HUDEP-2 (cell line): ENCODE results near the gene ZNF678.
A peak's percentile ranks its signal among the peaks of the same experiment; 100 is the strongest.
"Not testable (repeated sequence)": the region's sequence is repeated elsewhere in the genome, so short reads cannot be mapped to it uniquely, and the experiment has no call there.

Experiments
- DNase-seq, 76 experiments: peaks; one replicate each; lab custom pipeline; 2025; ENCODE audit not compliant: unreplicated experiment in 76 of 76; lab: John Stamatoyannopoulos, UW

ZNF678 gene

DNA sequence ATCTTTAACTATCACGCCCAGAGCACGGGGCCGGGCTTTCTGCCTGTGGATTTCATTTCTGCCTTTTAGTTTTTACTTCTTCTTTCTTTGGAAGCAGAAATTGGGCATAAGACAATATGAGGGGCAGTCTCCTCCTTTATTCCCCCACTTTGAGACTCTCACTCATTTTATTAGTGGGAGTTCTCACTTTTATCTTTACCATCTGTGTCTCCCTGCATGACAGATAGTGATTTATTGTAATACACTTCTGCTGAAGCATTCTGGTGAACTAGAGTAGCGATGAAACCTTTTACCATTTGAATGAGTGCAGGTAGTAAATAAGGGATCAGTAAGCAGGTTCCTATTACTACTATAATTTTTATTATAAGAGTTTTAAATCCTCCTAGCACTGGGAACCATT, 26.4 kb downstream of the ZNF678 start:
- DNase-seq: not testable (repeated sequence)

DNA sequence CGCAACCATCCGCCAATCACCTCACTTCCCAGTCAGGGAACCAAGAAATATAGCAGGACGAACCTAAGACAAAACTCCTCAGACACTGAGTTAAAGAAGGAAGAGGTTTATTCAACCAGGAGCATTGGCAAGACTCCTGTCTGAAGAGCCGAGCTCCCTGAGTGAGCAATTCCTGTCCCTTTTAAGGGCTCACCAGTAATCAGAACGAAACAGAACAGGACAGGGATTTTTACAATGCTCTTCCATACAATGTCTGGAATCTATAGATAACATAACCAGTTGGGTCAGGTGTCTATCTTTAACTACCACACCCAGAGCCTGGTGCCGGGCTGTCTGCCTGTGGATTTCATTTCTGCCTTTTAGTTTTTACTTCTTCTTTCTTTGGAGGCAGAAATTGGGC, 32.9 kb downstream of the ZNF678 start:
- peak in 7 of 76 experiments; percentile 2 to 15 (median 12) for DNase-seq

DNA sequence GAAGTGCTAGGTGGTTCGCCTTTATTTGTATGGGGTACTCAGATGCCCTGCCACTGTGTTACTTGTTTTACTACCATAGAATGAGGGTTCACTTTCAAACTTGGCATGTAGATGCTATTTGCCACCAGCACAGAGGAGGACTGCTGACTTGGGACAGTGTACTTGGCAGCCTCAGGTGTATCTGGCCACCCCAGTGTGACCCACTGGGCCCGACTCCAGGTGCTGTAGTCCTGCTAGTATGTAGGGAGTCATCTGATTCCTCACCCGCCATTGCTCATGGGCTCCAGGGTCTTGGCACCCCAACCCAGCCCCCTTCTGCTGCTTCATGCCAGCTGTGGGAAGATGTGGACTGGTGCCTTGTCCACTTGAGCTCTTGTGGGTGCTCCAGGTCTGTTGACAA, 40.0 kb downstream of the ZNF678 start:
- no peak for DNase-seq

DNA sequence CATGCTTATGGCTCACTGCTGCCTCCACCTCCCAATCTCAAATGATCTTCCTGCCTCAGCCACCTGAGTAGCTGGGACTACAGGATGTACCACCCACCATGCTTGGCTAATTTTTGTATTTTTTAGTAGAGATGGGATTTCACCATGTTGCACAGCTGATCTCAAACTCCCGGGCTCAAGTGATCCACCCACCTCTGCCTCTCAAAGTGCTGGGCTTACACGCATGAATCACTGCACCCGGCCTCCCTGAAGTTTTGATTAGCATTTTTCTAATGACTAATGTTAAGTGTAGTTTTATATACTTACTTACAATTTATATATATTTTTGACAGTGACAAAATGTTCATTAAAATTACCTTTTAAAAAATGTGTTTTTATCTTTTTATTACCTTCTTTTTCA, 41.1 kb downstream of the ZNF678 start:
- no peak for DNase-seq

DNA sequence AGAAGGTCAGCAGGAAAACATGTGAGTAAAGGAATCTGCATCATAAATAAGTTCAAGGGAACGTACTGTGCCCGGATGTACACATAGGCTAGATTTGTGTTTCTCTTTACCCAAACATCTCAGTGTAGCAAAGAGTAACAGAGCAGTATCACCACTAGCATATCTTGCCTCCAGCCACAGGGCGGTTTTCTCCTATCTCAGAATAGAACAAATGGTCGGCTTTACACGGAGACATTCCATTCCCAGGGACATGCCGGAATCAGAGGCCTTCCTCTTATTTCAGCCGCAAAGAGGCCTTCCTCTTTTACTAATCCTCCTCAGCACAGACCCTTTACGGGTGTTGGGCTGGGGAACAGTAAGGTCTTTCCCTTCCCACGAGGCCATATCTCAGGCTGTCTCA, 42.9 kb downstream of the ZNF678 start:
- not testable (repeated sequence) for DNase-seq

DNA sequence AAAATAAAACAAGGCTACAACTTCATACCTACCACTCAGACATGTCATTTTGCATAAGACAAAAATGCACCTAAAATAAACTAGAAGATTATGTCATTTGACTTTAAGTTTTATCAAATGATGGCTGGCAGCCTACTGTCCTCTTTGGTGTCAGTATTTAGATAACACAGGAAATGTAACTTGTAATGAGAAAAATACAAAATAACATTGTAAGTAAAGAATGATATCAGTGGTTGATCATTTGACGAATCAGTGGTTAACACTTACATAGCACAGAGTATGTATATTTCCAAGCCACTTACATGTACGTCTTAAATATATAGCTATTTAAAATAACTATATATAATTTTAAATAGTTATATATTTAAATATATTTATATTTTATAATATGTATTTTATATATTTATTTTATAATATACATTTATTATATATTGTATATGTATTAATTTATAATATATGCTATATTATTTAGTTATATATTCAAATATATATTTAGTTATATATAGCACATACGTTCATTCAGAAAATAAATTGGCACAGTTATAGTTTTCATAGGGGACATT, 44.1 kb downstream of the ZNF678 start:
- no peak for DNase-seq

DNA sequence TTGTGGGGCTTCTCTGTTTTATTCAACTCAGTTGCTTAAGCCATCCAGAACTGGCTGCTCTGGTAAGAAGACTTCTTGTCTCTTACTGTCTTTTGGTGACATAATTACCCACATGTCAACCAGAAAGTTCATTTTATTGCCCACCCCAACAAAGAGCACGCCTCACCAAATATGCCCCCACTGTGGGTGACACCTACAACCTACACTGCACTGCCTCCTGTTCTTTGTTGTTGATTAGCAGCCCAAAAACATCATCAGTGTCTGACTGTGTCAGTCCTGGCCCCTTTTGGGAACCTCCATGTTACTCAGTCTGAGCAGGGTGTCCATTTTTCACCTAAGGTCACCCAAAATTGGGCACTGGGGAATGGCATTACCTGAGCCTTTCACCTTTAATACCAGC, 49.3 kb downstream of the ZNF678 start:
- no peak for DNase-seq

DNA sequence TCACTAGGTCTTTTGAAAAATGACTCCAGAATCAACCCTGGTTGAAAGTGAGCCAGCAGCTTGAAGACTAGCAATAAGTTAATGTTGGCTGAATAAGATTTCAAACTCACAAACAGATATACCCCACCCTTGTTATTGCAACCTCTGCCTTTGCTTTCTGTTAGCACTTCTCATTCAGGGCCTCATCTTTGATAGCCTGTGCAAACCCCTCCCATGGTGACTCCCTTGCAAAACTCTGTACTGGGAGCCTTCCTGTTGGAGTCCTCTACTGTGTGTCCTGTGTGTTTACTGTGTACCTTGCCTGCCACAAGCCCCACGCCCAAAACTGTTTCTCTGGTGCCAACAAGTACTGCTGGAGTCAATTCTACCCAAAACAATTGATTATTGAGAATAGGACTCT, 50.2 kb downstream of the ZNF678 start:
- DNase-seq: no peak

DNA sequence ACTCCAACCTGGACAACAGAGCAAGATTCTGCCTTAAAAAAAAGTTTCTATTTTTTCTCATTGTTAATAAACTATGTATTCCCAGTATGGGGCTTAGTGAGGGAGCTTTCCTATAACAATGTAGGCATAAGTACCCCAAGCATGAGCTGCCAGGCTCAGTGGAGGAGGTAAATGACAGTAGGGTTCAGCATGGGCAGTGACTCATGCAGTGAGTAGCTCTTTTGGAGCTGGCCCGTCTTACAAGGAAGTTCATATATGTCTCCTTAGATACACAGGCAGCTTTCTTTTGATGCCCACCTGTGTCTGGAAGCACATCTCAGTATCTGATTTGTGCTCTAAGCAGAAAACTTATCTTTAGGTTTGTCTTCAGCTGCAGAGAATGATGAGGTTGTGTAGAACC, 57.9 kb downstream of the ZNF678 start:
- DNase-seq: no peak

DNA sequence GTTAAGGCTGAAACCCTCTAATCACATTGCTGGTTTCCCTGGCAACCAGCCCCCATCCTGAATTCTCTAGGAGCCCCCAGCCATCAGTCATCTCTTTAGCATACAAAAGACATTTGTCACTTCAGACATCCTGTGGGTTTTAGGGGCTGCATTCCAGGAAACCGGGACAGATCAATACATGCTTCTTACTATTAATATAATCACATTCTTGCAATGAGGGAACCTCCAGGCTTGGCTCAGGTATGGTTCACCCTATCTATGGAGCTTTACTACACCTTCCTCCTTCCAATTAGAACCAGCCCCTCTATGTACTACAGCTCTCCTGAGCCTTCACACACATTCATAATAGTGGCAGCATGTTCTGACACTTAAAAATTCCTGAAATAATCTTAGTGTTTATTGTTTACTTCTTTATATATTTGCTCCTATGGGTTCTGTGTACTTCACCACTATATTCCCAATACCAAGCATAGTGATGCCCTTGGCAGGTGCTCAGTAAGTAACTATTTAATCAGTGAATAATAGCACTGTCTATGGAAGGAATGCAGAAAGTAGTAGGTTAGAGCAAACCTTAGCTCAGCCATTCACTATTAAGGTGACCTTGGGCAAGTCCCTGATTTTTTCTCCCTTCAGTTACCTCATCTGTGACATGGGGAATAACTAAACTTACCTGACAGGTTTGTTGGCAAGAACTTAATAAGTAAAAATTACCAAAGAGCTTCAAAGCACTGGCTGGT, 59.6 kb downstream of the ZNF678 start:
- DNase-seq: no peak

DNA sequence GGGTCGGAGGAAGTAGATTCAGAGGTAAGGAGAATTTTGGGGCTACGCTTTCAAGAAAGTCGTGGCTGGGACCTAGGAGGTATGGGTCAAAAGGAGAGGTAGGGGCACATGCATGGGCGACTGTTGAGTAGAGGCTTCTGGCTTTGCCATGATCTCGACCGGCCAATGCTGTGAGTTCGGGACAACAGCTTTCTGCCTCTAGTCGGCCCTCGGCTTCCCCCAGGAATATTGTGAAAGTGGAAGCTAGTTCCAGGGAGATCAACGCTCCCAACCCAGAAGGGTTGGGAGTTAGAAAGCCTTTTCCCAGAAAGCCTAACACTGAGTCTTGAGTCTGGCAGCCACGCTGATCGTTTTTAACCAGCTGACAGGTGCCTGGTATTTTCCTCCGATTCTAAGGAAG, 69.0 kb downstream of the ZNF678 start:
- DNase-seq: no peak

DNA sequence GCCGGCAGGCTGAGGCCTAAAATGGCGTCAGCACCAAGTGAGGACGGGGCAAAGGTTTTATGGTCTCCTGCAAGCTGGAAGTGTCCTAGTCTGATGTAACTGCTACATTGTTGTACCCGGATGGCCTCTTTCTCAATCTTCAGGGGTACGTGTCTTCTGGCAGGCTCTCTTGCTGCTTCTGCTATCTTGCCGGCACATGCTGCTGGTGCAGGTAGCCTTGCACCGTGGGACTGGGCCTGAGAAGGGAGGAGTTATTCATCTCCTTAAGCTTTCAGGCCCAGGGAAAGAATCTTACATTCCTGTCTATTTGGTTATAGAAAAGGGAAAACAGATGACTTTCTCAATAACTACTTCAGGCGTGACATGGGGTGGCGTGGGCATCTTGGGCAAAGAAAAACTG, 72.2 kb downstream of the ZNF678 start:
- no peak for DNase-seq

DNA sequence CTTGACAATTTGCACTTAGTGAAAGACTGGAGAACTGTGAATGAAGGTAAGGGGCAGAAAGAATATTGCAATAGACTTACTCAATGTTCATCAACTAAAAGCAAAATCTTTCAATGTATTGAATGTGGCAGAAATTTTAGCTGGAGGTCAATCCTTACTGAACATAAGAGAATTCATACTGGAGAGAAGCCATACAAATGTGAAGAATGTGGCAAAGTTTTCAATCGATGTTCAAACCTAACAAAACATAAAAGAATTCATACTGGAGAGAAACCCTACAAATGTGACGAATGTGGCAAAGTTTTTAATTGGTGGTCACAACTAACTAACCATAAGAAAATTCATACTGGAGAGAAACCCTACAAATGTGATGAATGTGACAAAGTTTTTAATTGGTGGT, 91.1 kb downstream of the ZNF678 start:
- no peak for DNase-seq

DNA sequence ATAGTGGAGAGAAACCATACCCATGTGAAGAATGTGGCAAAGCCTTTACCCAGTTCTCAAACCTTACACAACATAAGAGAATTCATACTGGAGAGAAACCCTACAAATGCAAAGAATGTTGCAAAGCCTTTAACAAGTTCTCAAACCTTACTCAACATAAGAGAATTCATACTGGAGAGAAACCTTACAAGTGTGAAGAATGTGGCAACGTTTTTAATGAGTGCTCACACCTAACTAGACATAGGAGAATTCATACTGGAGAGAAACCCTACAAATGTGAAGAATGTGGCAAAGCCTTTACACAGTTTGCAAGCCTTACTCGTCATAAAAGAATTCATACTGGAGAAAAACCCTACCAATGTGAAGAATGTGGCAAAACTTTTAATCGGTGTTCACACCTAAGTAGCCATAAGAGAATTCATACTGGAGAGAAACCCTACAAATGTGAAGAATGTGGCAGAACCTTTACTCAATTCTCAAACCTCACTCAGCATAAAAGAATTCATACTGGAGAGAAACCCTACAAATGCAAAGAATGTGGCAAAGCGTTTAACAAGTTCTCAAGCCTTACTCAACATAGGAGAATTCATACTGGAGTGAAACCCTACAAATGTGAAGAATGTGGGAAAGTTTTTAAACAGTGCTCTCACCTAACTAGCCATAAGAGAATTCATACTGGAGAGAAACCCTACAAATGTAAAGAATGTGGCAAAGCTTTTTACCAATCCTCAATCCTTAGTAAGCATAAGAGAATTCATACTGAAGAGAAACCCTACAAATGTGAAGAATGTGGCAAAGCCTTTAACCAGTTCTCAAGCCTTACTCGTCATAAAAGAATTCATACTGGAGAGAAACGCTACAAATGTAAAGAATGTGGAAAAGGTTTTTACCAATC, 91.7 kb downstream of the ZNF678 start:
- DNase-seq: no peak

DNA sequence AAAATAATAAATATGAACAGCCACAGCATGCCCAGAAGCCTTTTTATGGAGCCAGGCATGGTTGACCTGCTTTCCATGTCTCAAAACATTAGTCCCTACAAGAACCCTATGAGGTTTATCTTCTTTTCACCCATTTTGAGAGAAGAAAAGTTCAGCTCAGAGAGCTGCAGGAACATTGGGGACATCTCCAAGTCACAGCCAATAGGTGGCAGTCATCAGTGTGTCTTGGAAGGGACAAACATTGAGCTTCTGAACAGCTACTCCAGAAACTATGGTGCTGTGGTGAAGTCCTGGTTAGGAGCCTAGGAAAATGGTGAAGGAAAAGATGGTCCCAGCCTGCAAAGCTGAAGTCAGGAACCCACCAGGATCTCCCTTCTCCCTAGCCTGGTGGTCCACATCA, 98.1 kb downstream of the ZNF678 start:
- no peak for DNase-seq

DNA sequence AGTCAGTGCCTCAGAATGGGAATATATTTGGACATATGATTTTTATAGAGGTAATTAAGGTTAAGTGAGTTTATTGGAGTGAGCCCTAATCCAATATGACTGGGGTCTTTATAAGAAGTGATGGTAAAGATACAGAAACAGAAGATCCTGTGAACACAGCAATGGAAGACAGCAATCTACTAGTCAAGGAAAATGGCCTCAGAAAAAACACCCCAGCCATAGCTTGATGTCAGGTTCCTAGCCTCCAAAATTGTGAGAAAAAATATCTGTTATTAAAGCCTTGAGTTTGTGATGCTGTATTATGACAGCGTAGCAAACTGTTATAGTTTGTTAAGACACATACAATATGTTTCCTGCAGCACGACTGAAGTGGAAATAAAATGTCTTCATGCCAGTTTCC, 99.6 kb downstream of the ZNF678 start:
- DNase-seq: no peak

DNA sequence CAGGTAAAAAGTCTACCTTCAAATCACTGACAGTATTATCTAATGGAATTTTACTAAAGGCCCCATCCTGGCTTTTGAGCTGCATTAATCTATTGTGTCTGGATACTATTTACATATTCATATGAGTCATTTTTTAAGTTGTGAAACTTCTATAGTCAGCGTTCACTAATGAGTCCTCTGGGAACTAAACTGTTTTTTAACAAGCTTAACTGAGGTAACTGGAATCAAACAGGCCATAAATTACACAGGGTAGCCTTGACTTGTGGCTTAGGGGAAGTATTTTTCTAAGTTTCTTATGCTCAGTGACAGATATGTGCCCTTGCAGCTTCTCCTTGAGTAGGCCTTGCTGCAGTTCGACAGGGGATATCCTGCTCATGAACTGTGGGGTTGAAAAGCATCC, 102.9 kb downstream of the ZNF678 start:
- no peak for DNase-seq

DNA sequence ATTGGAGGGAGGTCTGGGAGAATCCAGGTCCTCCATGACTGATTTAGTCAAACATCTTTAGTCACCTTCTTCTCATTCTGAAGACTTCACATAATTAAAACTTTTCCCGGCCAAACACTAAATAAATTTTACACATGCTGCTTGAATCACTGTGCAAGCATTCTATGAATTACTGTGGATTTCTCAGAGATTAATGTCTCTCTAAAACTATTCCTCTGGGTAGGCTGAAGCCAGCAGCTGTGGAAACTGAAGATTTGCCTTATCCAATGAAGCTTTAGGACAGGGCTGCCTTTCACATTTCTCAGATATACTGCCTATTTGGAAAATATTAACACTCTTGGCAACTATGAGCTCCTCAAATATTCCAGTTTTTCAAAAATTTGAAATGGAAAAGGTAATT, 110.1 kb downstream of the ZNF678 start:
- no peak for DNase-seq

DNA sequence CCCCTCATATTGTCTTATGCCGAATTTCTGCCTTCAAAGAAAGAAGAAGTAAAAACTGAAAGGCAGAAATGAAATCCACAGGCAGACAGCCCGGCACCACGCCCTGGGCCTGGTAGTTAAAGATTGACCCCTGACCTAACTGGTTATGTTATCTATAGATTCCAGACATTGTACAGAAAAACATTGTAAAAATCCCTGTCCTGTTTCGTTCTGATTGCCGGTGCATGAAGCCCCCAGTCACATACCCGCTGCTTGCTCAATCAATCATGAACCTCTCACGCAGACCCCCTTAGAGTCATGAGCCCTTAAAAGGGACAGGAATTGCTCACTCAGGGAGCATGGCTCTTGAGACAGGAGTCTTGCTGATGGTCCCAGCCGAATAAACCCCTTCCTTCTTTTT, 122.5 kb downstream of the ZNF678 start:
- DNase-seq: peak in 1 of 76 experiments; percentile 0

DNA sequence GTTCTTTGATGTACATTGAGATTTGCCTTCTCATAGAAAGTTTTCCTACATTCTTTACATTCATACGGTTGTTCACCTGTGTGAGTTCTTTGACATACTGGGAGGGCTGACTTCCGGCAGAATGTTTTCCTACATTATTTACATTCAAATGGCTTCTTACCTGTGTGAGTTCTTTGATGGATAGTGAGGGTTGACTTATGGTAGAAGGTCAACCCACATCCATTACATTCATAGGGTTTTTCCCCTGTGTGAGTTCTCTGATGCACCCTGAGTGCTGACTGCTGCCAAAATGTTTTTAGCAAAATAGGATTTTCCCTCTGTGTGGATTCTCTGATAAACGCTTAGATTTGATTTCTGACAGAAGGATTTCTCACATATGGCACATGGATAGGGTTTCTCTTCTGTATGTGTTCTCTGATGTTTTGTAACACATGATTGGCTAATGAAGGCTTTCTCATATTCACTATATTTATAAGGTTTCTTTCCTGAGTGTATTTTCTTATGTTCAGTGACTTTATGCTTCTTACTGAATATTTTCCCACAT, 134.0 kb downstream of the ZNF678 start:
- DNase-seq: no peak

DNA sequence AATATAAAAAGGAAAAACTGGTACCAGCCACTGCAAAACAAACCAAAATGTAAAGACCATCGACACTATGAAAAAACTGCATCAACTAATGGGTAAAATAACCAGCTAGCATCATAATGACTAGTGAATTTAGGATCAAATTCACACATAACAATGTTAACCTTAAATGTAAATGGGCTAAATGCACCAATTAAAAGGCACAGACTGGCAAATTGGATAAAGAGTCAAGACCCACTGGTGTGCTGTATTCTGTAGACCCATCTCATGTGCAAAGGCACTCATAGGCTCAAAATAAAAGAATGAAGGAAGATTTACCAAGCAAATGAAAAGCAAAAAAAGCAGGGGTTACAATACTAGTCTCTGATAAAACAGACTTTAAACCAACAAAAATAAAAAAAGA, 138.3 kb downstream of the ZNF678 start:
- DNase-seq: not testable (repeated sequence)
